Lower leg skin (tissue), 3 donors: ENCODE results near the gene PARVG.

ENCODE experiments used
- CTCF ChIP-seq, 3 donors: fragments of 450-650 bp; IDR thresholded peaks; one replicate each; pipeline ENCODE4 v1.5.1; 2016; ENCODE audit warnings: antibody characterized with exemption in 3 of 3, mild to moderate bottlenecking in 3 of 3, moderate library complexity in 2 of 3
- POLR2A ChIP-seq, 2 donors: fragments of 450-650 bp; IDR thresholded peaks; one replicate each; pipeline ENCODE4 v1.6.1; 2016 to 2017; ENCODE audit warnings: antibody characterized with exemption in 2 of 2, mild to moderate bottlenecking in 1 of 2, moderate library complexity in 1 of 2

GRCh38 chr22:44247923-44248892 lies 67.5 kb downstream of the PARVG start:
- TF ChIP-seq CTCF (IDR thresholded peaks at IDR 0.05) (no peak), POLR2A (IDR thresholded peaks at IDR 0.05) (no peak)
